NT2/D1 (cell line): Measurements from ENCODE around the gene LPAR1.

Experiments used
- YY1 ChIP-seq: IDR thresholded peaks from 2 replicates; pipeline ENCODE4 v1.6.1; 2011; ENCODE audit not compliant: insufficient read length, insufficient read depth
- ZNF274 ChIP-seq: IDR thresholded peaks from 2 replicates; pipeline ENCODE4 v1.6.1; 2011; ENCODE audit warnings: mild to moderate bottlenecking, low read depth, low read length

GRCh38 chr9:110923601-110924000 lies 114.7 kb downstream of the LPAR1 start:
- no peak for TF ChIP-seq YY1
- no peak for TF ChIP-seq ZNF274
